ENCODE results near the gene GMDS. TPM values are rescaled to one million over a fixed set of nuclear protein-coding genes. Genes with fewer than 3 reads are reported as not detected.

The GMDS gene
- total RNA-seq, 2 donors from 2014 or later: 19.6 to 36.3 TPM

- ATAC-seq (replicated peaks): no peak
- H3K4me3 Mint-ChIP-seq: no peak overlapping the region
Measured at GRCh38 chr6:1716396-1716795, 529.0 kb downstream of the GMDS start.

GRCh38 chr6:1715336-1715735, 530.1 kb downstream of the GMDS start:
- no peak overlapping the region for H3K4me3 Mint-ChIP-seq
- ATAC-seq (replicated peaks): no peak
- no peaks in the 10 kb centered on the region for H3K27me3 Mint-ChIP-seq
- no peaks in the 10 kb centered on the region for H3K4me1 Mint-ChIP-seq
- no peak overlapping the region for H3K27ac Mint-ChIP-seq
- H3K9me3 Mint-ChIP-seq: no peaks in the 10 kb centered on the region
- H3K36me3 Mint-ChIP-seq (ENCODE audit: low read depth): no peaks in the 10 kb centered on the region

More at GRCh38 chr6:1716396-1716795, 529.0 kb downstream of the GMDS start:
- Mint-ChIP-seq H3K27me3 (no peaks in the 10 kb centered on the region), H3K4me1 (no peaks in the 10 kb centered on the region), H3K9me3 (no peaks in the 10 kb centered on the region), H3K36me3 (ENCODE audit: low read depth) (no peaks in the 10 kb centered on the region), H3K27ac (no peak overlapping the region)

GRCh38 chr6:1714654-1715053, 530.8 kb downstream of the GMDS start:
- Mint-ChIP-seq H3K9me3 (no peaks in the 10 kb centered on the region), H3K36me3 (ENCODE audit: low read depth) (no peaks in the 10 kb centered on the region), H3K27me3 (no peaks in the 10 kb centered on the region), H3K4me3 (no peak overlapping the region), H3K27ac (no peak overlapping the region), H3K4me1 (no peaks in the 10 kb centered on the region)
- no peak for ATAC-seq (replicated peaks)

GRCh38 chr6:1713016-1713600, 532.3 kb downstream of the GMDS start:
- no peak overlapping the region for H3K4me3 Mint-ChIP-seq
- no peak overlapping the region for H3K27ac Mint-ChIP-seq
- H3K27me3 Mint-ChIP-seq: no peaks in the 10 kb centered on the region
- no peaks in the 10 kb centered on the region for H3K4me1 Mint-ChIP-seq
- no peaks in the 10 kb centered on the region for H3K36me3 Mint-ChIP-seq (ENCODE audit: low read depth)
- ATAC-seq (replicated peaks): no peak
- H3K9me3 Mint-ChIP-seq: no peaks in the 10 kb centered on the region

- Mint-ChIP-seq H3K4me1 (no peaks in the 10 kb centered on the region), H3K27ac (no peak overlapping the region), H3K36me3 (ENCODE audit: low read depth) (no peaks in the 10 kb centered on the region)
Measured at GRCh38 chr6:1712451-1712850, 533.0 kb downstream of the GMDS start.

GRCh38 chr6:1711136-1711535, 534.3 kb downstream of the GMDS start:
- H3K9me3 Mint-ChIP-seq: no peaks in the 10 kb centered on the region
- H3K36me3 Mint-ChIP-seq (ENCODE audit: low read depth): no peaks in the 10 kb centered on the region
- no peak for ATAC-seq (replicated peaks)
- no peaks in the 10 kb centered on the region for H3K27me3 Mint-ChIP-seq
- H3K27ac Mint-ChIP-seq: no peak overlapping the region
- H3K4me1 Mint-ChIP-seq: no peaks in the 10 kb centered on the region
- no peak overlapping the region for H3K4me3 Mint-ChIP-seq

More at GRCh38 chr6:1712451-1712850, 533.0 kb downstream of the GMDS start:
- Mint-ChIP-seq H3K4me3 (no peak overlapping the region), H3K27me3 (no peaks in the 10 kb centered on the region), H3K9me3 (no peaks in the 10 kb centered on the region)
- no peak for ATAC-seq (replicated peaks)

- no peak for ATAC-seq (replicated peaks)
- no peaks in the 10 kb centered on the region for H3K9me3 Mint-ChIP-seq
- no peak overlapping the region for H3K4me3 Mint-ChIP-seq
- H3K27ac Mint-ChIP-seq: no peak overlapping the region
- no peaks in the 10 kb centered on the region for H3K27me3 Mint-ChIP-seq
- H3K4me1 Mint-ChIP-seq: no peaks in the 10 kb centered on the region
- H3K36me3 Mint-ChIP-seq (ENCODE audit: low read depth): no peaks in the 10 kb centered on the region
Measured at GRCh38 chr6:1709234-1709641, 536.2 kb downstream of the GMDS start.

- Mint-ChIP-seq H3K4me1 (no peaks in the 10 kb centered on the region), H3K36me3 (ENCODE audit: low read depth) (no peaks in the 10 kb centered on the region), H3K9me3 (no peaks in the 10 kb centered on the region), H3K27ac (no peak overlapping the region), H3K4me3 (no peak overlapping the region), H3K27me3 (no peaks in the 10 kb centered on the region)
- no peak for ATAC-seq (replicated peaks)
Measured at GRCh38 chr6:1708820-1709219, 536.6 kb downstream of the GMDS start.

- Mint-ChIP-seq H3K36me3 (ENCODE audit: low read depth) (no peaks in the 10 kb centered on the region), H3K4me3 (no peak overlapping the region), H3K27ac (no peak overlapping the region), H3K9me3 (no peaks in the 10 kb centered on the region), H3K27me3 (no peaks in the 10 kb centered on the region), H3K4me1 (no peaks in the 10 kb centered on the region)
- ATAC-seq (replicated peaks): no peak
Measured at GRCh38 chr6:1708122-1708521, 537.3 kb downstream of the GMDS start.

GRCh38 chr6:1705630-1706029, 539.8 kb downstream of the GMDS start:
- H3K9me3 Mint-ChIP-seq: no peaks in the 10 kb centered on the region
- no peak for ATAC-seq (replicated peaks)
- H3K36me3 Mint-ChIP-seq (ENCODE audit: low read depth): no peaks in the 10 kb centered on the region
- H3K4me1 Mint-ChIP-seq: no peaks in the 10 kb centered on the region
- H3K27ac Mint-ChIP-seq: no peak overlapping the region
- H3K27me3 Mint-ChIP-seq: no peaks in the 10 kb centered on the region
- H3K4me3 Mint-ChIP-seq: no peak overlapping the region

GRCh38 chr6:1705183-1705582, 540.2 kb downstream of the GMDS start:
- Mint-ChIP-seq H3K4me1 (no peaks in the 10 kb centered on the region), H3K36me3 (ENCODE audit: low read depth) (no peaks in the 10 kb centered on the region)

GRCh38 chr6:1704711-1705110, 540.7 kb downstream of the GMDS start:
- H3K36me3 Mint-ChIP-seq (ENCODE audit: low read depth): no peaks in the 10 kb centered on the region
- H3K27me3 Mint-ChIP-seq: no peaks in the 10 kb centered on the region
- H3K27ac Mint-ChIP-seq: no peak overlapping the region
- no peak for ATAC-seq (replicated peaks)
- no peaks in the 10 kb centered on the region for H3K9me3 Mint-ChIP-seq
- H3K4me1 Mint-ChIP-seq: no peaks in the 10 kb centered on the region
- H3K4me3 Mint-ChIP-seq: no peak overlapping the region

More at GRCh38 chr6:1705183-1705582, 540.2 kb downstream of the GMDS start:
- Mint-ChIP-seq H3K27ac (no peak overlapping the region), H3K9me3 (no peaks in the 10 kb centered on the region), H3K4me3 (no peak overlapping the region), H3K27me3 (no peaks in the 10 kb centered on the region)
- ATAC-seq (replicated peaks): no peak

GRCh38 chr6:1703923-1704322, 541.5 kb downstream of the GMDS start:
- Mint-ChIP-seq H3K4me3 (no peak overlapping the region), H3K27ac (no peak overlapping the region)

GRCh38 chr6:1703091-1703855, 542.1 kb downstream of the GMDS start:
- no peak overlapping the region for H3K4me3 Mint-ChIP-seq
- H3K27me3 Mint-ChIP-seq: no peaks in the 10 kb centered on the region
- no peaks in the 10 kb centered on the region for H3K36me3 Mint-ChIP-seq (ENCODE audit: low read depth)
- H3K9me3 Mint-ChIP-seq: no peaks in the 10 kb centered on the region
- H3K27ac Mint-ChIP-seq: no peak overlapping the region
- H3K4me1 Mint-ChIP-seq: no peaks in the 10 kb centered on the region
- ATAC-seq (replicated peaks): no peak

More at GRCh38 chr6:1703923-1704322, 541.5 kb downstream of the GMDS start:
- no peaks in the 10 kb centered on the region for H3K4me1 Mint-ChIP-seq
- ATAC-seq (replicated peaks): no peak
- H3K27me3 Mint-ChIP-seq: no peaks in the 10 kb centered on the region
- H3K36me3 Mint-ChIP-seq (ENCODE audit: low read depth): no peaks in the 10 kb centered on the region
- no peaks in the 10 kb centered on the region for H3K9me3 Mint-ChIP-seq

- Mint-ChIP-seq H3K27me3 (no peaks in the 10 kb centered on the region), H3K27ac (no peak overlapping the region), H3K36me3 (ENCODE audit: low read depth) (no peaks in the 10 kb centered on the region), H3K4me3 (no peak overlapping the region), H3K4me1 (no peaks in the 10 kb centered on the region), H3K9me3 (no peaks in the 10 kb centered on the region)
- ATAC-seq (replicated peaks): no peak
Measured at GRCh38 chr6:1702580-1703051, 542.8 kb downstream of the GMDS start.
